ENCODE data around the gene LGR5.

- TF ChIP-seq CTCF (conservative IDR thresholded peaks at IDR 0.05; ENCODE audit: low read depth, low read length): no peak
- TF ChIP-seq EZH2 (IDR thresholded peaks at IDR 0.05; ENCODE audit: borderline replicate concordance, low read depth, low read length, poor library complexity, severe bottlenecking): no peak
Observed at GRCh38 chr12:71393625-71394024, 46.0 kb upstream of the LGR5 start.

Data from A673 (cell line).